ENCODE measurements around the gene RETSAT.
"Not testable (repeated sequence)": the region's sequence is repeated elsewhere in the genome, so short reads cannot be mapped to it uniquely, and the experiment has no call there.

Gene RETSAT

GRCh38 chr2:85329701-85330100, 24.6 kb downstream of the RETSAT start:
- DNase-seq = not testable (repeated sequence)

GRCh38 chr2:85329181-85329651, 25.1 kb downstream of the RETSAT start:
- no peak for DNase-seq

DNA sequence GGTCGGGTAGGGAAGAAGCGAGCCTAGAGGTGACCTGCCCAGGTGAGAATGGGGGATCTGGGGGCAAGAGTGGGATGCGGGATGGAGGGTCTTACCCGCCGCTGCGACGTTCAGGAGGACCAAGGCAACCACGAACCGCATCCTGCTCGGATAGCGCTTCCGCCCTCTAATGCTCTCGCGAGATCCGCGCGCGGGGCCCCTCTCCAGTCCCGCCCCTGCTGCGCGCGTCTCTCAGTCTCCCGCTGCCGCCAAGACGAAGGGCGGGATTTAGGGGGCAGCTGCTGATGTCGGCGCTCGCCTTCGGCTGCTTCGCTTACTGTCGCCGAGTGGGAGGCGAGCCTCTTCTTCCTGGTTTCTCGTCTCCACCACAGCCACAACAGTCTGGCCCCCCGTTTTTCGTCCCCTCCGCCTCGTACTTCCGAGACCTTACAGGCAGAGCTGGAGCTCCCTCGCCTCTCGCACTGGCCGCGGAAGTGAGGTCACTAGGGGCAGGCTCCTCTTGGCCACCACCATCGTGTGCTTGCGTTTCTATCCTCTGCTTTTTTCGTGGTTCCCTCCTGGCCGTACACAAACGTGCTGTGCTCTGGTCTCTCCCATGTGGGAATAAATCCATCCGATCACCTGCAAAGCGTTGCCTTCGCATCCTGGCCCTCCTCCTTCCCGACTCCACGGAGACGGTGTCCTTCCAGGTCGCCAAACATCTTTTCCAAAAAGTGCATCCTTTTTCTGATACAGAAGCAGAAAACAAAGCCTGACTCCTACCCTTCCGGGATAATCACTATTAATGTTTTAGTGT, 26.3 kb downstream of the RETSAT start, which contains the start of gene TGOLN2:
TGOLN2 (minus strand) TSS at position 168 of the 796 bp plus-strand sequence; CDS start at position 141, 27 bp downstream.
- DNase-seq = peak; percentile 96

DNA sequence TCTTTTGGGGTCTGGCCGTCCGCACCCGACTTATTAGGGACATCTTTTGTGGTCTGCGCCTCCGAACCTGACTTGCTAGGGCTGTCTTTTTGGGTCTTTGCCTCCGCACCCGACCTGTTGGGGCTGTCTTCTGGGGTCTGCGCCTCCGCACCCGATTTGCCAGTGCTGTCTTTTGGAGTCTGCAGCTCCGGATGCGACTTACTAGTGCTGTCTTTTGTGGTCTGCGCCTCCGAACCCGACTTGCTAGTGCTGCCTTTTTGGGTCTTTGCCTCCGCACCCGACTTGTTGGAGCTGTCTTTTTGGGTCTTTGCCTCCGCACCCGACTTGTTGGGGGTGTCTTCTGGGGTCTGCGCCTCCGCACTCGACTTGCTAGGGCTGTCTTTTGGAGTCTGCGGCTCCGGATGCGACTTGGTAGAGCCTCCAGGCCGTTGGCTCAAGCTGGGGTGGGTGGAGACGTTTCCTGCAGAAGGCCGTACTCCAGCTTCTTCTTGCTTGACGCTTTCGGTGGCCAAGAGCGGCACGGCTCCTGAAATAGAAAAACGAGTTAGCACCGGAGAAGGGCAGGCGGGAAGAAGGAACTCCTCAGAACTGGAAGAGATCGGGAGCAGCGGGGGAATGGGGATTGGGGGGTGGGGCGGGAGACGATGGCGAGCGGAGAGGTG, 27.0 kb downstream of the RETSAT start:
- peak; percentile 71 for DNase-seq

- peak; percentile 55 for DNase-seq
Observed at GRCh38 chr2:85326406-85327159, 27.7 kb downstream of the RETSAT start.

DNA sequence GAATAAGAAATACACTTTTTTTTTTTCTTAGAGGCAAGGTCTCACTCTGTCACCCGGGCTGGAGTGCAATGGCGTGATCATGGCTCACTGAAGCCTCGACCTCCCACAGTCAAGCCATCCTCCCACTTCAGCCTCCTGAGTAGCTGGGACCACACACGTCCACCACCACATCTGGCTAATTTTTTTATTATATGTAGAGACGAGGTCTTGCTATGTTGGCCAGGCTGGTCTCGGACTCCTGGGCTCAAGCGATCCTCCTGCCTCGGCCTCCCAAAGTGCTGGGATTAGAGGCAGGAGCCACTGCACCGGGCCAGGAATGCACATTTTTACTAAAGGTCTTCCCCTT, 28.9 kb downstream of the RETSAT start:
- DNase-seq = no peak

- no peak for DNase-seq
Observed at GRCh38 chr2:85324639-85325465, 29.5 kb downstream of the RETSAT start.

GRCh38 chr2:85323988-85324367, 30.4 kb downstream of the RETSAT start:
- not testable (repeated sequence) for DNase-seq

GRCh38 chr2:85323351-85323987, 30.9 kb downstream of the RETSAT start:
- no peak for DNase-seq

GRCh38 chr2:85319796-85320195, 34.5 kb downstream of the RETSAT start:
- DNase-seq = no peak

DNA sequence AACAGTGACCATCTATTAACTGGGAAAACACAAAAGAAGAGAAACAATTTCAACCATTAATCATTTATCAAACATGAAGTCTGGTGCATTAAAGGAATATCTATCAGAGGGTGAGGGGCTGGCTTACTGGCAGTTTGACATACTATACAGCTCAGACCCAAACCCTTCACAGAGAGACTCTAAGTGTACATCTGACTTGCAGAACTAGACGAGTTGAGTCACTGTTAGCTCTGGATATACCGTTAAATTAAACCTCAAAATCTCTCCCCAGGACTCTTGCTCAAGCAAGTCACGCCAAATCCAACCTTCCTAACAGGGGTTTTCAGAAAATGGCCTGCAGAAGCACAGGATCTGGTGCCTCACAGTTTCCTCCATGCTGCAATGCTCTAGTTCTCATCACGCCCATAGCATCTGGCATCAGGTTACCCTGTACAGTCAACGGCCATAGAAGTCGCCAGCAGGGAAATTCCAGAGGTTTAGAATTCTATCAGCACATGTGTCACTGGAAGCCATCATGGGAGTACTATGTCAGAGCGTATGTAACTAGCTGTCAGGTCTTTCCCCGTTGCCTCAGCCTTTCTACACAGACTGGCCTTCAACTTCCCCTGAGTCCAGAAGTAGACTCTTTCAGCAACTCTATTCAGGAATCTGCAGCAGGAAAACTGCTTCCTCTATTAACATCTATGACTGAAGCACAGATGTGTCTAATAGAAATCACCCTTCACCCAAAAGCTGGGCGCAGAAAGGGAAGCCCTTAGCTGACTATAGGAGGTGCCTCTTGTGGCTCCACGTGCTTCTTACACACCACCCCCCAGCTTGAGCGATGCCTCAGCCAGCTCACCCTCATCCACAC, 35.9 kb downstream of the RETSAT start:
- DNase-seq = no peak

DNA sequence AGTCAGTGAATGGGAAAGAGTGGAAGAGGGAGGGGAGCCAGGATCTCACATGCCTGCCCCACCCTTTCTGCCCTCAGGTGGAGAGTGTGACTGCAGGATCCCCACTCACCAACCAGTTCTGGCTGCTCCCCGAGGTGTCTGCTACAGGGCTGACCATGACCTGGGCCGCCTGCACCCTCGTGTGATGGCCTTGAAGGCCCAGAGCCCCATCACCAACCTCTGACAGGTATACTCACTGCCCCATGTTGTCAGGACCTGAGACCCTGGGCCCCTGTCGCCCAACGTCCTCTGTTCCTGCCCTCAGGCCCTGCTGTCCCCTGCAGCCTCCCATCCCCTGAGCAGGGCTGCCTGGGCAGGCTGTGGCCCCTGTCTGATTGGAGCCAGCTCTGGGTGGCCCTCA, 38.4 kb downstream of the RETSAT start:
- DNase-seq = not testable (repeated sequence)

- DNase-seq = no peak
Observed at GRCh38 chr2:85314884-85315242, 39.5 kb downstream of the RETSAT start.

DNA sequence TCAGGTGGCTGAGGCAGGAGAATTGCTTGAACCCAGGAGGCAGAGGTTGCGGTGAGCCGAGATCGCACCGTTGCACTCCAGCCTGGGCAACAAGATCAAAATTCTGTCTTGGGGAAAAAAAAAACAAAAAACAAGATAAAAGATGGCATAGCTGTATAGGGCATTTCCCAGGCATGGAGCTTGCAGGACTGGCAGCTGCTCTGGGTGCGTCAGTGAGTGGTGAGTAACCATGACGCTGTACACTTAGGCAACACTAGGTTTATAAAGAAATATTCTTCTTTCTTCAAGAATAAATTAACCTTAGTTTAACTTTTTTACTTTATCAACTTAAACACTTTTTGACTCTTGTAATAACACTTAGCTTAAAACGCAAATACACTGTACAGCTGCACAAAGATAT, 41.9 kb downstream of the RETSAT start:
- no peak for DNase-seq

GRCh38 chr2:85310330-85310729, 44.0 kb downstream of the RETSAT start:
- DNase-seq = no peak

GRCh38 chr2:85309699-85310321, 44.5 kb downstream of the RETSAT start:
- peak; percentile 43 for DNase-seq

DNA sequence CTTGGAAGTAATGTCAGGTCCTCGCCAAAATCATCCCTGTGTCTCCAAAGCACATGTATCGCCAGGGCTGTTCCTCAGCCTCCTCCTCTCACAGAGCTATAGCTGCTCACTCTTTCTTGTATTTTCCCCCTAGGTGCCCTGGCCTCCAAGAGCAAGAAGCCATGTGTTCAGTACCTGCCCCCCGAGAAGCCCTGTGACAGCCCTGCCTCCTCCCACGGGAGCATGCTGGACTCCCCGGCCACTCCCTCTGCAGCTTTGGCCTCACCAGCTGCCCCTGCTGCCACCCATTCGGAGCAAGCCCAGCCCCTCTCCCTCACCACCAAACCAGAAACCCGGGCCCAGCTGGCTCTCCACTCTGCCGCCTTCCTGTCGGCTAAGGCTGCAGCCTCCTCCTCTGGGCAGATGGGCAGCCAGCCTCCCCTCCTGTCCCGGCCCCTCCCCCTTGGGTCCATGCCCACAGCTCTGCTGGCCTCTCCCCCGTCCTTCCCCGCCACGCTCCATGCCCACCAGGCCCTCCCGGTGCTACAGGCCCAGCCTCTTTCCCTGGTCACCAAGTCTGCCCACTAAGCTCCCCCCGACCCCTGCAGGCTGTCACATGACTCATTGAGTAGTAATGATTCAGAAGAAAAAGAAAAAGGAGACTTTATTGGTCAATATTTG, 45.3 kb downstream of the RETSAT start:
- DNase-seq = no peak

DNA sequence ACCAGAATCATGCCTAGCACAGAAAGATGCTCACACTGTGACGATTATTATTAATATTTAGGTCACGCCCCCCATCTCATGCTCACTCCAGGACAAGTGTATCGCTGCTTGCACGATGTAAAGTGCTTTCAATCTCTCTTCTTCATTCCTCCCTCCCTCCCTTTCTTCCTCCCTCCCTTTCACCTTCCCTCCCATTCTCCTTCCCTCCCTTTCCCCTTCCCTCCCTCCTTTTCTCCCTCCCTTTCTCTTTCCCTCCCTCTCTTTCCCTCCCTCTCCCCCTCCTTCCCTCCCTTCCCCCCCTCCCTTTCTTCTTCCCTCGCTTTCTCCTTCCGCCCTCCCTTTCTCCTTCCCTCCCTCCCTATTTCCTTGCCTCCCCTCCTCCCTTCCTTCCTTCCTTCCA, 46.1 kb downstream of the RETSAT start:
- DNase-seq = no peak

GRCh38 chr2:85307527-85307897, 46.8 kb downstream of the RETSAT start:
- DNase-seq = no peak
